Panc1 (cell line): ENCODE measurements around the gene ABCF2.

ENCODE experiments used
- CTCF ChIP-seq: fragments of 450-650 bp; IDR thresholded peaks from 2 replicates; pipeline ENCODE4 v1.5.1; 2017; ENCODE audit warnings: mild to moderate bottlenecking
- POLR2AphosphoS5 ChIP-seq: IDR thresholded peaks from 2 replicates; pipeline ENCODE4 v1.6.1; 2012; ENCODE audit warnings: mild to moderate bottlenecking, low read depth, low read length, moderate library complexity
- SIN3A ChIP-seq: IDR thresholded peaks from 2 replicates; pipeline ENCODE4 v1.6.1; 2012; ENCODE audit warnings: low read depth, mild to moderate bottlenecking, low read length, moderate library complexity, borderline replicate concordance; ENCODE audit not compliant: insufficient read depth

GRCh38 chr7:151201751-151202150, 25.3 kb downstream of the ABCF2 start:
- TF ChIP-seq CTCF (no peak), SIN3A (no peak), POLR2AphosphoS5 (no peak)
